GM15510 (cell line): ENCODE results near the gene DUSP5.

Source experiments
- POLR2A ChIP-seq: IDR thresholded peaks from 3 replicates; pipeline ENCODE4 v1.6.1; 2011; ENCODE audit warnings: borderline replicate concordance; ENCODE audit not compliant: insufficient read length; ENCODE audit errors: extremely low read depth

The DUSP5 gene

GRCh38 chr10:110492069-110492822 lies 5.5 kb upstream of the DUSP5 start:
- no peak for TF ChIP-seq POLR2A

GRCh38 chr10:110493832-110494426 lies 3.8 kb upstream of the DUSP5 start:
- no peak for TF ChIP-seq POLR2A

GRCh38 chr10:110494532-110494931 lies 3.2 kb upstream of the DUSP5 start:
- TF ChIP-seq POLR2A, result no peak

- TF ChIP-seq POLR2A, result no peak
These were observed 1.8 kb upstream of the DUSP5 start for GRCh38 chr10:110495731-110496552.

- TF ChIP-seq POLR2A, result no peak
These were observed 912 bp upstream of the DUSP5 start for GRCh38 chr10:110496553-110497437.

GRCh38 chr10:110498087-110498981 lies 627 bp downstream of the DUSP5 start:
- no peak for TF ChIP-seq POLR2A

GRCh38 chr10:110498982-110499795 lies 1.5 kb downstream of the DUSP5 start:
- no peak for TF ChIP-seq POLR2A

GRCh38 chr10:110499796-110500514 lies 2.2 kb downstream of the DUSP5 start:
- no peak for TF ChIP-seq POLR2A

GRCh38 chr10:110500515-110500905 lies 2.8 kb downstream of the DUSP5 start:
- TF ChIP-seq POLR2A, result no peak

GRCh38 chr10:110501142-110501937 lies 3.6 kb downstream of the DUSP5 start:
- no peak for TF ChIP-seq POLR2A

- no peak for TF ChIP-seq POLR2A
These were observed 4.6 kb downstream of the DUSP5 start for GRCh38 chr10:110502072-110502845.
